GM12878 (cell line): ENCODE measurements around the gene PEX12. TPM values are rescaled to one million over a fixed set of nuclear protein-coding genes. Genes with fewer than 3 reads are reported as not detected.

ENCODE experiments used
- ATAC-seq: fragments of 200-7000 bp; cut with Tn5 transposase; 3 replicates; pipeline ENCODE4 v1.9.1; 2020; ENCODE audit warnings: mild to moderate bottlenecking, moderate library complexity
- BruUV-seq: library from RNA; stranded (reverse); fragments of 400-500 nt; replicated peaks from 2 replicates; lab custom pipeline; 2021; lab: Mats Ljungman, UMichigan
- CTCF ChIA-PET: fragments of 300-600 bp; sonication (Branson Sonifier 250); formaldehyde crosslinking; extraction: SDS; loops from one replicate; lab custom pipeline; 2021; ENCODE audit warnings: inconsistent platforms; lab: Yijun Ruan, JAX
- POLR2A ChIA-PET: fragments of 350-600 bp; formaldehyde crosslinking; extraction: SDS; loops from one replicate; lab custom pipeline; 2021; ENCODE audit warnings: inconsistent platforms; lab: Charles Lee
- RAD21 ChIA-PET: fragments of 300-600 bp; sonication (Branson Sonifier 250); formaldehyde crosslinking; loops from one replicate; lab custom pipeline; 2023; ENCODE audit warnings: antibody characterized with exemption; ENCODE audit not compliant: unreplicated experiment; lab: Charles Lee
- SMC1A ChIA-PET: fragments of 300-600 bp; sonication (Branson Sonifier 250); formaldehyde crosslinking; loops from one replicate; lab custom pipeline; 2023; ENCODE audit not compliant: unreplicated experiment, uncharacterized antibody; lab: Charles Lee
- DNase-seq: peaks from one replicate; pipeline ENCODE4 v3.0.0-alpha.2; 2011; ENCODE audit warnings: low read depth, low spot score
- FAIRE-seq: peaks from 3 replicates; lab custom pipeline; 2011; peaks lifted over from hg19 to GRCh38; lab: Jason Lieb, UNC
- H2AFZ ChIP-seq: 2 replicates; pipeline ENCODE4 v1.6.0; 2011; ENCODE audit warnings: low read depth, low read length, control low read depth; ENCODE audit not compliant: control insufficient read depth
- H3K27ac ChIP-seq: 2 replicates; pipeline ENCODE4 v1.5.1; 2011; ENCODE audit warnings: control low read depth; ENCODE audit not compliant: control insufficient read depth, insufficient read depth
- H3K27me3 ChIP-seq, 2 experiments: replicated peaks in 1 of 2; 2 replicates each; pipeline versions ENCODE4 v1.6.0 to v1.6.1; 2011; ENCODE audit warnings: low read length in 1 of 2; ENCODE audit not compliant: control insufficient read depth in 2 of 2, insufficient read depth in 2 of 2
- H3K36me3 ChIP-seq, 2 experiments: 2 replicates each; pipeline ENCODE4 v1.5.1; 2011; ENCODE audit warnings: low read length in 1 of 2; ENCODE audit not compliant: control insufficient read depth in 2 of 2, insufficient read depth in 2 of 2
- H3K4me1 ChIP-seq: 2 replicates; pipeline ENCODE4 v1.6.1; 2011; ENCODE audit warnings: mild to moderate bottlenecking, low read length, moderate library complexity, mixed read lengths; ENCODE audit not compliant: control insufficient read depth, insufficient read depth
- H3K4me2 ChIP-seq: 2 replicates; pipeline ENCODE4 v1.6.0; 2011; ENCODE audit warnings: control low read depth; ENCODE audit not compliant: control insufficient read depth, insufficient read depth
- H3K4me3 ChIP-seq: fragments of 200-600 bp; sonication (generic); 2 replicates; pipeline ENCODE4 v1.5.1; 2016
- H3K79me2 ChIP-seq: 2 replicates; pipeline ENCODE4 v1.6.0; 2011; ENCODE audit warnings: low read length; ENCODE audit not compliant: control insufficient read depth, insufficient read depth
- H3K9ac ChIP-seq: 2 replicates; pipeline ENCODE4 v1.8.0; 2011; ENCODE audit warnings: low read length, control low read depth, mixed read lengths; ENCODE audit not compliant: control insufficient read depth, insufficient read depth
- H3K9me3 ChIP-seq: replicated peaks from 3 replicates; pipeline ENCODE4 v1.5.1; 2011; ENCODE audit warnings: mild to moderate bottlenecking, low read length; ENCODE audit not compliant: control insufficient read depth, insufficient read depth
- H4K20me1 ChIP-seq: 2 replicates; pipeline ENCODE4 v1.6.0; 2011; ENCODE audit not compliant: control insufficient read depth, insufficient read depth
- ATF2 ChIP-seq: IDR thresholded peaks from 2 replicates; pipeline ENCODE4 v1.6.1; 2012; ENCODE audit warnings: low read length, inconsistent platforms
- DPF2 ChIP-seq: fragments of 450-650 bp; IDR thresholded peaks from 2 replicates; pipeline ENCODE4 v1.6.1; 2017; ENCODE audit warnings: mild to moderate bottlenecking
- EED ChIP-seq: sonication (generic); IDR thresholded peaks from 2 replicates; pipeline ENCODE4 v1.6.1; 2016; ENCODE audit warnings: antibody characterized with exemption, low read depth
- ETV6 ChIP-seq, 2 experiments: fragments of 450-650 bp in 1 of 2; IDR thresholded peaks in 1 of 2; conservative IDR thresholded peaks in 1 of 2; 2 replicates each; pipeline ENCODE4 v1.6.1; 2014; ENCODE audit warnings: antibody characterized with exemption in 1 of 2, borderline replicate concordance in 1 of 2, low read depth in 1 of 2, mild to moderate bottlenecking in 1 of 2, moderate library complexity in 1 of 2
- FOXM1 ChIP-seq: IDR thresholded peaks from 2 replicates; pipeline ENCODE4 v1.6.1; 2012; ENCODE audit warnings: low read depth, mild to moderate bottlenecking, inconsistent platforms, low read length, moderate library complexity
- MXI1 ChIP-seq: fragments of 150-350 bp; IDR thresholded peaks from 2 replicates; pipeline ENCODE4 v1.6.1; 2011; ENCODE audit warnings: low read depth, mild to moderate bottlenecking, inconsistent platforms, low read length, improper control_type of control experiment
- NR2F1 ChIP-seq: fragments of 450-650 bp; conservative IDR thresholded peaks from 2 replicates; pipeline ENCODE4 v1.6.1; 2017; ENCODE audit warnings: mild to moderate bottlenecking
- RAD51 ChIP-seq: fragments of 450-650 bp; IDR thresholded peaks from 2 replicates; pipeline ENCODE4 v1.6.1; 2016; ENCODE audit warnings: moderate library complexity, mild to moderate bottlenecking, inconsistent platforms
- SIX5 ChIP-seq: IDR thresholded peaks from 2 replicates; pipeline ENCODE4 v1.6.1; 2011; ENCODE audit warnings: mild to moderate bottlenecking, low read depth, low read length, moderate library complexity; ENCODE audit not compliant: severe bottlenecking
- SP1 ChIP-seq: IDR thresholded peaks from one replicate; pipeline ENCODE4 v1.6.1; 2011; ENCODE audit warnings: low read depth, low read length
- YY1 ChIP-seq: IDR thresholded peaks from 2 replicates; pipeline ENCODE4 v1.6.1; 2011; ENCODE audit warnings: low read depth, mild to moderate bottlenecking, low read length
- ZBTB11 ChIP-seq: fragments of 450-650 bp; formaldehyde crosslinking; IDR thresholded peaks from 2 replicates; pipeline ENCODE4 v1.5.0; 2022; ENCODE audit warnings: mild to moderate bottlenecking, missing genetic modification characterization
- ZBTB33 ChIP-seq: fragments of 450-650 bp; IDR thresholded peaks from 2 replicates; pipeline ENCODE4 v1.6.1; 2017; ENCODE audit warnings: mild to moderate bottlenecking
- WGBS: methylation state at CpG from one replicate; pipeline ENCODE4 v1.1.6; 2016; ENCODE audit warnings: low lambda C conversion rate; ENCODE audit not compliant: insufficient replicate concordance, insufficient coverage; ENCODE audit errors: missing lambda C conversion rate; 5-methylcytosine and 5-hydroxymethylcytosine counted together
- in situ Hi-C: fragments of 300-500 bp; cut with MboI; formaldehyde crosslinking; loops from 9 replicates; pipeline ENCODE4 v1.14.3; 2018; ENCODE audit warnings: mixed read lengths
- intact Hi-C: fragments of 100-400 bp; cut with micrococcal nuclease; formaldehyde crosslinking; loops from one replicate; pipeline ENCODE4 v1.14.2; 2022; ENCODE audit not compliant: unreplicated experiment
- polyA plus RNA-seq, 11 experiments: library from polyadenylated mRNA; depleted of rRNA in 4 of 11; unstranded in 6 of 11; stranded (reverse) in 5 of 11; fragments of >200 nt; fragmentation: Nextera tagmentation in 4 of 11; fragmentation: Illumina TruSeq in 1 of 11; extraction: Ambion mirVana in 4 of 11; extraction: Trizol in 1 of 11; gene quantifications; 1 replicate in 1 of 11; 2 replicates in 10 of 11; pipeline versions ENCODE4 v1.2.1 to v1.2.3, GENCODE V29; 2011 to 2016; ENCODE audit warnings: inconsistent platforms in 2 of 11, missing spikeins in 2 of 11, low read depth in 1 of 11
- total RNA-seq, 4 experiments: library from RNA; depleted of rRNA in 3 of 4; stranded (reverse); fragments of >200 nt in 3 of 4; fragmentation: Illumina TruSeq in 1 of 4; extraction: Trizol in 1 of 4; gene quantifications; 2 replicates each; pipeline versions ENCODE4 v1.2.1 to v1.2.3, GENCODE V29; 2013 to 2021
- TF ChIP-seq, protein P1 (sequence below): fragments of 450-650 bp; IDR thresholded peaks from 2 replicates; pipeline ENCODE4 v1.6.1; 2014; ENCODE audit warnings: mild to moderate bottlenecking
- TF ChIP-seq, protein P2 (sequence below): IDR thresholded peaks from 2 replicates; pipeline ENCODE4 v1.6.1; 2011; ENCODE audit warnings: low read depth, low read length, improper control_type of control experiment, borderline replicate concordance

Gene PEX12
- total and polyA plus RNA-seq, 10 of the 15 experiments (the other 5 are each of a cell fraction or from before 2014, with no cell fraction given), result 2.9 to 15.8 (median 4.6) TPM

DNA sequence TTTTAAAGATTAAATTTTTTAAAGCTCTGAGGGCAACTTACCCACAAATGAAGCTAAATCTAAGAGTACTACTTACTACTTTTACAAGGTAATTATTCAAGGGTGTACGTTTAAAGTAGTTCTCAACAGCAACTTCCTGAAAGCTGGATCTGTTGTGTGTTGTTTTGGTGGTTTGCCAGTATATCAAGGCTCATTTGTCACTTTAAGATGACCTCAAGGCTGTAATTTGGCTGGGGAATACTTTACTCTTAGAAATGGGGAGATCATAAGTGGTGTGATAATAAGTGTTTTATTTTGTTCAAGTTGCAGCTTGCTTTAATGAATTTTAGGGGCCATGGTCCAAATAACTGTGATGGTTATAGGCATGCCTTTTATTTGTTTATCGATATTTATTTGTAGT is 39.1 kb upstream of the PEX12 start (continued):
- TF ChIP-seq ZBTB33 (no peak), DPF2 (no peak)
- TF ChIP-seq, all 136 proteins: peak for 0

- ChIA-PET SMC1A (no interaction called here), POLR2A (no interaction called here), CTCF (no interaction called here), RAD21 (no interaction called here)
- Histone ChIP-seq H3K27me3 (no peaks in the 10 kb centered on the region), H3K4me2 (no peak overlapping the region), H3K4me1 (peaks cover 3% of the 10 kb centered on the region; the same call in 1 of the 2 replicates), H2AFZ (no peak overlapping the region), H3K9ac (no peak overlapping the region), H3K27ac (no peak overlapping the region), H3K4me3 (no peak overlapping the region), H3K79me2 (no peaks in the 10 kb centered on the region), H4K20me1 (no peaks in the 10 kb centered on the region), H3K36me3 (no peaks in the 10 kb centered on the region; a peak in 1 of 4 replicates), H3K9me3 (no peaks in the 10 kb centered on the region)
- DNase-seq (no peak), ATAC-seq (no peak), FAIRE-seq (no peak)
- no TSS peak for BruUV-seq
- WGBS, result 91% methylated on average over 7 of the region's 7 CpGs
- intact Hi-C loops, result no loop called here
- in situ Hi-C loops, result no loop called here
- no peak for TF ChIP-seq MXI1
- TF ChIP-seq, protein P1, sequence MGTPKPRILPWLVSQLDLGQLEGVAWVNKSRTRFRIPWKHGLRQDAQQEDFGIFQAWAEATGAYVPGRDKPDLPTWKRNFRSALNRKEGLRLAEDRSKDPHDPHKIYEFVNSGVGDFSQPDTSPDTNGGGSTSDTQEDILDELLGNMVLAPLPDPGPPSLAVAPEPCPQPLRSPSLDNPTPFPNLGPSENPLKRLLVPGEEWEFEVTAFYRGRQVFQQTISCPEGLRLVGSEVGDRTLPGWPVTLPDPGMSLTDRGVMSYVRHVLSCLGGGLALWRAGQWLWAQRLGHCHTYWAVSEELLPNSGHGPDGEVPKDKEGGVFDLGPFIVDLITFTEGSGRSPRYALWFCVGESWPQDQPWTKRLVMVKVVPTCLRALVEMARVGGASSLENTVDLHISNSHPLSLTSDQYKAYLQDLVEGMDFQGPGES, result no peak
- TF ChIP-seq YY1, result no peak
- no peak for TF ChIP-seq SP1
- TF ChIP-seq FOXM1, result no peak
- no peak for TF ChIP-seq ATF2
- no peak for TF ChIP-seq ETV6 (conservative IDR thresholded peaks at IDR 0.05 in 1 of 2, IDR thresholded peaks at IDR 0.05 in 1 of 2; ENCODE audit: borderline replicate concordance in 1 of 2, low read depth in 1 of 2)
- no peak for TF ChIP-seq RAD51
- no peak for TF ChIP-seq NR2F1
- TF ChIP-seq, protein P2, sequence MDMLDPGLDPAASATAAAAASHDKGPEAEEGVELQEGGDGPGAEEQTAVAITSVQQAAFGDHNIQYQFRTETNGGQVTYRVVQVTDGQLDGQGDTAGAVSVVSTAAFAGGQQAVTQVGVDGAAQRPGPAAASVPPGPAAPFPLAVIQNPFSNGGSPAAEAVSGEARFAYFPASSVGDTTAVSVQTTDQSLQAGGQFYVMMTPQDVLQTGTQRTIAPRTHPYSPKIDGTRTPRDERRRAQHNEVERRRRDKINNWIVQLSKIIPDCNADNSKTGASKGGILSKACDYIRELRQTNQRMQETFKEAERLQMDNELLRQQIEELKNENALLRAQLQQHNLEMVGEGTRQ, result no peak
- no peak for TF ChIP-seq ZBTB11 (CRISPR knock-in tag)
- no peak for TF ChIP-seq EED
- no peak for TF ChIP-seq SIX5
Observed at GRCh38 chr17:35616536-35616935, 38.2 kb upstream of the PEX12 start.
